ENCODE measurements around the gene NPTX2.

Gene NPTX2

DNA sequence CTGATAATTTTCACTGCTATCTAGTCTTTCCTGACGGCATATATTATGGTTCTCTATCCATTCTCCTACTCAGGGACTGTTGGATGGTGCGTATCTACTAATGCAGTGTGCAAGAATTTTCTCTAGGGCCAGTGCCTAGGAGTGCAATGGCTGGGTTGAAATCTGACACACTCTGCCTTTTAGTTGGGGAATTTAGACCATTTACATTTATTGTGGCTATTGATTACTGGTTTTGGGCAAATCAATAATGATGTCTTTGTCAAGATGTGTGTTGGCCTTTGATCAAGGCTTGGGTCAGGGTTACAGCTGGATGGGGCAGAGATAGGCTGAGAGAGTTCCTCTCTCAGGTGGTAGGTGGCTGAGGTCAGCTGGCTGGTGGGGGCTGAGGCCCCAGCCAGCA lies 21.8 kb downstream of the NPTX2 start:
- ChIA-PET CTCF (no interaction called here), POLR2A (no interaction called here)
- H3K27ac ChIP-seq (ENCODE audit: extremely low read depth, low read depth, low read length) = no peak overlapping the region
- no peaks in the 10 kb centered on the region for H3K9me3 ChIP-seq (ENCODE audit: control insufficient read depth, insufficient read depth, low read depth, low read length)
- no peaks in the 10 kb centered on the region for H3K36me3 ChIP-seq (ENCODE audit: control insufficient read depth in 2 of 2, insufficient read depth in 1 of 2, low read length in 2 of 2)
- TF ChIP-seq, protein P1, sequence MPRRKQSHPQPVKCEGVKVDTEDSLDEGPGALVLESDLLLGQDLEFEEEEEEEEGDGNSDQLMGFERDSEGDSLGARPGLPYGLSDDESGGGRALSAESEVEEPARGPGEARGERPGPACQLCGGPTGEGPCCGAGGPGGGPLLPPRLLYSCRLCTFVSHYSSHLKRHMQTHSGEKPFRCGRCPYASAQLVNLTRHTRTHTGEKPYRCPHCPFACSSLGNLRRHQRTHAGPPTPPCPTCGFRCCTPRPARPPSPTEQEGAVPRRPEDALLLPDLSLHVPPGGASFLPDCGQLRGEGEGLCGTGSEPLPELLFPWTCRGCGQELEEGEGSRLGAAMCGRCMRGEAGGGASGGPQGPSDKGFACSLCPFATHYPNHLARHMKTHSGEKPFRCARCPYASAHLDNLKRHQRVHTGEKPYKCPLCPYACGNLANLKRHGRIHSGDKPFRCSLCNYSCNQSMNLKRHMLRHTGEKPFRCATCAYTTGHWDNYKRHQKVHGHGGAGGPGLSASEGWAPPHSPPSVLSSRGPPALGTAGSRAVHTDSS (tag by site-specific recombination; IDR thresholded peaks at IDR 0.05) = no peak
- no peak for TF ChIP-seq HOXA7 (CRISPR knock-in tag; IDR thresholded peaks at IDR 0.05; ENCODE audit: borderline replicate concordance)
- TF ChIP-seq ZNF132 (tag by site-specific recombination; IDR thresholded peaks at IDR 0.05; ENCODE audit: borderline replicate concordance) = no peak
- no peak for TF ChIP-seq OVOL3 (tag by site-specific recombination; IDR thresholded peaks at IDR 0.05)
- TF ChIP-seq, protein P2, sequence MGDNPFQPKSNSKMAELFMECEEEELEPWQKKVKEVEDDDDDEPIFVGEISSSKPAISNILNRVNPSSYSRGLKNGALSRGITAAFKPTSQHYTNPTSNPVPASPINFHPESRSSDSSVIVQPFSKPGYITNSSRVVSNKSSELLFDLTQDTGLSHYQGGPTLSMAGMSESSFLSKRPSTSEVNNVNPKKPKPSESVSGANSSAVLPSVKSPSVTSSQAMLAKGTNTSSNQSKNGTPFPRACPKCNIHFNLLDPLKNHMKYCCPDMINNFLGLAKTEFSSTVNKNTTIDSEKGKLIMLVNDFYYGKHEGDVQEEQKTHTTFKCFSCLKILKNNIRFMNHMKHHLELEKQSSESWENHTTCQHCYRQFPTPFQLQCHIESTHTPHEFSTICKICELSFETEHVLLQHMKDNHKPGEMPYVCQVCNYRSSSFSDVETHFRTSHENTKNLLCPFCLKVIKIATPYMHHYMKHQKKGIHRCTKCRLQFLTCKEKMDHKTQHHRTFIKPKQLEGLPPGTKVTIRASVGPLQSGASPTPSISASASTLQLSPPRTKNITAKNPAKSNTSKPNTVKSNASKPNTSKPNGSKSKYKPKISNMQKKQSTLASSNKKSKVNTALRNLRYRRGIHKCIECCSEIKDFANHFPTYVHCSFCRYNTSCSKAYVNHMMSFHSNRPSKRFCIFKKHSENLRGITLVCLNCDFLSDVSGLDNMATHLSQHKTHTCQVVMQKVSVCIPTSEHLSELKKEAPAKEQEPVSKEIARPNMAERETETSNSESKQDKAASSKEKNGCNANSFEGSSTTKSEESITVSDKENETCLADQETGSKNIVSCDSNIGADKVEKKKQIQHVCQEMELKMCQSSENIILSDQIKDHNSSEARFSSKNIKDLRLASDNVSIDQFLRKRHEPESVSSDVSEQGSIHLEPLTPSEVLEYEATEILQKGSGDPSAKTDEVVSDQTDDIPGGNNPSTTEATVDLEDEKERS (tag by site-specific recombination; IDR thresholded peaks at IDR 0.05) = no peak
- TF ChIP-seq ZNF138 (tag by site-specific recombination; IDR thresholded peaks at IDR 0.05; ENCODE audit: borderline replicate concordance) = no peak
- TF ChIP-seq, protein P3, sequence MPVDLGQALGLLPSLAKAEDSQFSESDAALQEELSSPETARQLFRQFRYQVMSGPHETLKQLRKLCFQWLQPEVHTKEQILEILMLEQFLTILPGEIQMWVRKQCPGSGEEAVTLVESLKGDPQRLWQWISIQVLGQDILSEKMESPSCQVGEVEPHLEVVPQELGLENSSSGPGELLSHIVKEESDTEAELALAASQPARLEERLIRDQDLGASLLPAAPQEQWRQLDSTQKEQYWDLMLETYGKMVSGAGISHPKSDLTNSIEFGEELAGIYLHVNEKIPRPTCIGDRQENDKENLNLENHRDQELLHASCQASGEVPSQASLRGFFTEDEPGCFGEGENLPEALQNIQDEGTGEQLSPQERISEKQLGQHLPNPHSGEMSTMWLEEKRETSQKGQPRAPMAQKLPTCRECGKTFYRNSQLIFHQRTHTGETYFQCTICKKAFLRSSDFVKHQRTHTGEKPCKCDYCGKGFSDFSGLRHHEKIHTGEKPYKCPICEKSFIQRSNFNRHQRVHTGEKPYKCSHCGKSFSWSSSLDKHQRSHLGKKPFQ (tag by site-specific recombination; IDR thresholded peaks at IDR 0.05) = no peak
- no peak for TF ChIP-seq ZXDB (tag by site-specific recombination; IDR thresholded peaks at IDR 0.05)
- H3K4me3 ChIP-seq (ENCODE audit: low read depth, low read length) = no peak overlapping the region
- H3K4me1 ChIP-seq (ENCODE audit: control insufficient read depth, insufficient read depth, low read length) = no peaks in the 10 kb centered on the region

DNA sequence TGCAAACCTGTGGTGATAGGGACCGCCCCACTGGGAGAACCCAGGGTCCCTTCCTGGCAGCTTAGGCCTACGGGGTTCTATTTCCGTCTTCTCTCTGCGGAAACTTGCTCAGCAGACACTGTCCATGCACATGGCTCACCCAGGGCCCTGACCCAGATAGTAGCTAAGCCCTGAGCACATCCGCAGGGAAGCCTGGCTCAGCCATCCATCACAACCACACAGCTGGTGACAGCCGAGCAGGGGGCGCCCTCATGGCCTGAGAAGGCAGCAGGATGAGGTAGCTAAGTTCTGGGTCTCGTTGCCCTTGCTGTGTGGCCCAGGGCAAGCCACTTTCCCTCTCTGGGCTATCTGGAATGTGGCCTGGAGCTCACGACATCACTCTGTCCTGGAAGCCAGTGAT lies 23.3 kb downstream of the NPTX2 start:
- H3K27ac ChIP-seq (ENCODE audit: extremely low read depth, low read depth, low read length) = no peak overlapping the region
- no peaks in the 10 kb centered on the region for H3K36me3 ChIP-seq (ENCODE audit: control insufficient read depth in 2 of 2, insufficient read depth in 1 of 2, low read length in 2 of 2)
- no peaks in the 10 kb centered on the region for H3K9me3 ChIP-seq (ENCODE audit: control insufficient read depth, insufficient read depth, low read depth, low read length)
- ChIA-PET CTCF (interaction anchor here (1.2 to 1.3 kb wide), 2 partner anchors 191 to 201 kb away, joined by 3 to 4 read pairs; no protein-coding TSS in a partner anchor), POLR2A (interaction anchor here (0.5 kb wide), 1 partner anchor 270 kb away, joined by 3 read pairs; no protein-coding TSS in a partner anchor)
- TF ChIP-seq GLI4 (tag by site-specific recombination; IDR thresholded peaks at IDR 0.05) = no peak
- no peak for TF ChIP-seq ZNF24 (tag by site-specific recombination; IDR thresholded peaks at IDR 0.05)
- no peak for TF ChIP-seq FEZF1 (tag by site-specific recombination; IDR thresholded peaks at IDR 0.05)
- no peak for TF ChIP-seq ZNF549 (tag by site-specific recombination; IDR thresholded peaks at IDR 0.05)
- TF ChIP-seq ZNF530 (tag by site-specific recombination; IDR thresholded peaks at IDR 0.05; ENCODE audit: low read depth) = no peak
- TF ChIP-seq, protein P4, sequence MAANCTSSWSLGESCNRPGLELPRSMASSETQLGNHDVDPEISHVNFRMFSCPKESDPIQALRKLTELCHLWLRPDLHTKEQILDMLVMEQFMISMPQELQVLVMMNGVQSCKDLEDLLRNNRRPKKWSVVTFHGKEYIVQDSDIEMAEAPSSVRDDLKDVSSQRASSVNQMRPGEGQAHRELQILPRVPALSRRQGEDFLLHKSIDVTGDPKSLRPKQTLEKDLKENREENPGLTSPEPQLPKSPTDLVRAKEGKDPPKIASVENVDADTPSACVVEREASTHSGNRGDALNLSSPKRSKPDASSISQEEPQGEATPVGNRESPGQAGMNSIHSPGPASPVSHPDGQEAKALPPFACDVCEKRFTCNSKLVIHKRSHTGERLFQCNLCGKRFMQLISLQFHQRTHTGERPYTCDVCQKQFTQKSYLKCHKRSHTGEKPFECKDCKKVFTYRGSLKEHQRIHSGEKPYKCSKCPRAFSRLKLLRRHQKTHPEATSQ (tag by site-specific recombination; IDR thresholded peaks at IDR 0.05) = no peak
- TF ChIP-seq ZNF624 (tag by site-specific recombination; IDR thresholded peaks at IDR 0.05) = no peak
- no peak for TF ChIP-seq ZNF169 (tag by site-specific recombination; IDR thresholded peaks at IDR 0.05)
- no peaks in the 10 kb centered on the region for H3K4me1 ChIP-seq (ENCODE audit: control insufficient read depth, insufficient read depth, low read length)
- H3K4me3 ChIP-seq (ENCODE audit: low read depth, low read length) = no peak overlapping the region

Measured in HEK293 (cell line).